Fibroblast of villous mesenchyme (primary cell): ENCODE data around the gene ZNF154. TPM values are rescaled to one million over a fixed set of nuclear protein-coding genes. Genes with fewer than 3 reads are reported as not detected.

Experiments used
- DNase-seq: peaks from one replicate; pipeline ENCODE4 v3.0.0-alpha.2; 2010; ENCODE audit warnings: low read depth
- H3K4me3 ChIP-seq: 2 replicates; pipeline ENCODE4 v1.5.1; 2011; ENCODE audit warnings: low read depth, mild to moderate bottlenecking, low read length
- CTCF ChIP-seq: IDR thresholded peaks from 2 replicates; pipeline ENCODE4 v1.5.1; 2012; ENCODE audit warnings: low read depth, mild to moderate bottlenecking, low read length; ENCODE audit not compliant: insufficient read depth
- total RNA-seq: library from RNA; depleted of rRNA; stranded (reverse); fragments of >200 nt; gene quantifications from 2 replicates; pipeline ENCODE4 v1.2.3, GENCODE V29; 2012

Gene ZNF154
- total RNA-seq, 1 donor: 1.7 TPM

DNA sequence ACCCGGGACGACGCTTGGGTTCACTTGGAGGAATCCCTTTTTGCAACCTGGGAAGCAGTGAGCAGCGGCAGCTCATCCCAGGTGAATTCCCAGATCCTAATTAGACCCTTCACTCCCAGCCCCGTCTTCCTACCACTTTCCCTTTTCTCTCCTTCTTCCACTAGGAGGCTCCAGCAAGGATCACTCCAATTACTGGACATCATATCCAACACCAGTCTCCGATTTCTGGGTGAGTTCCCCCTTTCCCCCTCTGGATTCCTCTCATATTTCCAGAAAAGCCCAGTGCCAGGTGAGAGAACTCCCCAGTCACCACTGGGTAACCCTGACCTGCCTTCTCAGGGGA, 57.4 kb downstream of the ZNF154 start:
- peak; percentile 13 for TF ChIP-seq CTCF
- H3K4me3 ChIP-seq: no peak overlapping the region
- DNase-seq: no peak

DNA sequence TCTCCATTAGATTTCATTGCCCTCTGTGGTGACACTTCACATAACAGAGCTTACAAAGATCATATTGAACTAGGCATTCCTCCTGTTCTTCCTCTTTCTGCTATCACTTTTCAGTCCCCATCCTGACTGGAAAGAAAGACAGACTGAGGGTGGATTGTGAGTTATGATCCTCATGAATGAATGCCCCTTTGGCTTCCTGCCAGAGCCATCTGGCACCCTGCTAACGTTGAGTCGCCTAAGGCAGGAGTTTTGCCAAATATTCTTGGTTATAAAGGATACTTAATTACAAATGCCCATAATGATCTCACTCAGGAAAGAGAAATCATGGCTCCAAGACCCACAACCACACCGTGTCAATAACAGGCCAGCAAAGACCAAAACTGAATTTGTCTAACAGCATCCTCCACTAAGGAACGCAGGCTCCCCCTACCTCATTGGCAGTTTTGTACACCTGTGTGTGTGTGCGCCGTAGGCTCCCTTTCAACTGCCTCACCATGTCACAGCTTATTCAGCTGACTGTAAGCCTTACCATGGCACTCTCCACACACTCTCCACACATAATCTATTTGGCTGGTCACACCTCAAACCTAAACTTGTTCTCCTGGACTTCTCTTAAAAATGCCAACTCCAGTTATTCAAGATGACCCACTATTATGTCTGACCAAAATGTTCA, 60.5 kb downstream of the ZNF154 start:
- H3K4me3 ChIP-seq: no peak overlapping the region
- no peak for DNase-seq
- no peak for TF ChIP-seq CTCF

Other genes starting within 250 kb of the ZNF154 start
- 10.8 and 16.1 TPM in 2 replicates for gene ZNF772, start 231.6 kb downstream of the ZNF154 start, total RNA-seq
- gene ZNF419, start 221.5 kb downstream of the ZNF154 start, total RNA-seq: 10.4 and 13.5 TPM in 2 replicates
- gene ZNF773, start 209.3 kb downstream of the ZNF154 start, total RNA-seq: 12.1 and 17.4 TPM in 2 replicates
- gene ZNF549, start 181.8 kb downstream of the ZNF154 start, total RNA-seq: 4.5 and 6.5 TPM in 2 replicates
- gene ZNF550, start 149.3 kb downstream of the ZNF154 start, total RNA-seq: 5.5 and 8.6 TPM in 2 replicates
- gene ZNF416, start 130.3 kb downstream of the ZNF154 start, total RNA-seq: 4.5 and 6.9 TPM in 2 replicates
- 11.3 and 12.1 TPM in 2 replicates for gene ZIK1, start 125.1 kb downstream of the ZNF154 start, total RNA-seq
- gene ZNF530, start 109.3 kb downstream of the ZNF154 start, total RNA-seq: 3.9 and 7.1 TPM in 2 replicates
- 20.0 and 21.2 TPM in 2 replicates for gene ZNF134, start 95.0 kb downstream of the ZNF154 start, total RNA-seq
- 9.3 and 11.7 TPM in 2 replicates for gene ZNF211, start 76.0 kb downstream of the ZNF154 start, total RNA-seq
- not detected in 2 replicates for gene ZSCAN4, start 40.3 kb downstream of the ZNF154 start, total RNA-seq
- 6.4 and 6.5 TPM in 2 replicates for gene ZNF551, start 27.2 kb downstream of the ZNF154 start, total RNA-seq
- gene ZNF671, start 18.4 kb upstream of the ZNF154 start, total RNA-seq: 5.8 and 6.9 TPM in 2 replicates
- gene ZNF776, start 37.6 kb upstream of the ZNF154 start, total RNA-seq: 11.9 and 14.7 TPM in 2 replicates
- gene ZNF586, start 60.5 kb upstream of the ZNF154 start, total RNA-seq: 12.2 and 22.9 TPM in 2 replicates
- gene ZNF552, start 105.7 kb upstream of the ZNF154 start, total RNA-seq: 7.4 and 12.1 TPM in 2 replicates
- gene ZNF587B, start 121.1 kb upstream of the ZNF154 start, total RNA-seq: 25.1 and 28.1 TPM in 2 replicates
- 22.2 and 29.8 TPM in 2 replicates for gene ZNF587, start 140.7 kb upstream of the ZNF154 start, total RNA-seq
- 7.8 and 9.3 TPM in 2 replicates for gene ZNF814, start 179.8 kb upstream of the ZNF154 start, total RNA-seq
- gene ZNF417, start 207.4 kb upstream of the ZNF154 start, total RNA-seq: 12.2 and 19.4 TPM in 2 replicates
- 3.5 and 5.2 TPM in 2 replicates for gene ZNF418, start 226.2 kb upstream of the ZNF154 start, total RNA-seq
- gene ZNF256, start 238.5 kb upstream of the ZNF154 start, total RNA-seq: 4.8 and 5.2 TPM in 2 replicates